Tibial nerve (tissue), 4 donors: ENCODE measurements around the gene MRTFA.

Experiments used
- CTCF ChIP-seq, 5 experiments: fragments of 200-600 bp in 3 of 5; fragments of 450-650 bp in 2 of 5; sonication (generic) in 3 of 5; IDR thresholded peaks; one replicate each; pipeline ENCODE4 v1.5.1; 2016 to 2019; ENCODE audit warnings: antibody characterized with exemption in 5 of 5, mild to moderate bottlenecking in 3 of 5, moderate library complexity in 2 of 5
- EP300 ChIP-seq, 2 donors: sonication (generic); formaldehyde crosslinking; IDR thresholded peaks; one replicate each; pipeline ENCODE4 v1.6.1; 2017; ENCODE audit warnings: antibody characterized with exemption in 2 of 2, mild to moderate bottlenecking in 1 of 2
- POLR2A ChIP-seq, 2 donors: fragments of 450-650 bp; IDR thresholded peaks; one replicate each; pipeline ENCODE4 v1.6.1; 2017; ENCODE audit warnings: antibody characterized with exemption in 2 of 2, mild to moderate bottlenecking in 2 of 2, moderate library complexity in 2 of 2

DNA sequence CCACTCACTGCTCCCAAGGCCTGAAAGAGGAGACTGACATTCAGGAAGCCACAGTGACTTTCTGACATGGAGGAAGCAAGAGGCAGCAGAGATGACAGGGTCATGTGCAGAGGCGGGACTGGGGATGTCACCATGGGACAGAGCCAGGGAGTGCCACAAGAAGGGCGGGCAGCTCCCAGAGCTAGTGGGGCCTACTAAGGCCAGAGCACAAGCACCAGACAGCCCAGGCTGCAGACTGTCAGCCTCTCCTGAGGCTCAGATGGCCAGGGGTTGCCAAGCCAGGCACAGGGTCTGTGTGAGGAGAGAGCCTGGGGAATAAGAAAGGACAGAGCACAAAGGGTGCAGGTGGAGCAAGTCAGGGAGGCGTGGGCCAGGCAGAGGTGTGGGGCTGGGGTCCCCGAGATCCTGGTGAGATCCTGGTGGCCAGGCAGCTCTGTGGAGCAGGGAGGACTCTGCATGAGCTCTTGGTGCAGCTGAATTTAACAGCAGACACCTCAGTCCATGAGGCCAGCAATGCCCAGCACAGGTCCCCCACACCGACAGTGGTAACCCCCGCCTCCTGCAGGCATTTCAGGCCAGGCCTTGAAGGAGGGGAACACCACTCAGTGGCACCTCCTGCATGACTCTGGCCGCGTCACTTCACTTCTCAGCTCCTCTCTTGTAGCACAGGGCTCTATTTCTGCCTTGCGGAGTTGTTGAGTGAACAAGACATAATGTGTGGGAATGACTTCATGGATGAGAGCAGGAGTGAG, 213.8 kb downstream of the MRTFA start:
- TF ChIP-seq CTCF (IDR thresholded peaks at IDR 0.05) (no peak), EP300 (IDR thresholded peaks at IDR 0.05) (no peak), POLR2A (IDR thresholded peaks at IDR 0.05) (no peak)
